T47D (cell line): Measurements from ENCODE around the gene TBC1D4.
"Not testable (repeated sequence)": the region's sequence is repeated elsewhere in the genome, so short reads cannot be mapped to it uniquely, and the experiment has no call there.

Experiments used
- DNase-seq, 2 experiments: peaks; one replicate each; pipeline versions ENCODE4 v3.0.0 to v3.0.0-alpha.2; 2011 to 2012; ENCODE audit warnings: low read depth in 1 of 2, low spot score in 1 of 2
- JUND ChIP-seq: IDR thresholded peaks from 2 replicates; pipeline ENCODE4 v1.6.1; 2012; ENCODE audit warnings: low read depth
- in situ Hi-C: cut with HindIII; loops from 2 replicates; pipeline ENCODE4 v1.10.0; 2016; ENCODE audit warnings: low sequenced_read_pairs, low pct_unique_long_range_greater_than_20kb

TBC1D4 gene

DNA sequence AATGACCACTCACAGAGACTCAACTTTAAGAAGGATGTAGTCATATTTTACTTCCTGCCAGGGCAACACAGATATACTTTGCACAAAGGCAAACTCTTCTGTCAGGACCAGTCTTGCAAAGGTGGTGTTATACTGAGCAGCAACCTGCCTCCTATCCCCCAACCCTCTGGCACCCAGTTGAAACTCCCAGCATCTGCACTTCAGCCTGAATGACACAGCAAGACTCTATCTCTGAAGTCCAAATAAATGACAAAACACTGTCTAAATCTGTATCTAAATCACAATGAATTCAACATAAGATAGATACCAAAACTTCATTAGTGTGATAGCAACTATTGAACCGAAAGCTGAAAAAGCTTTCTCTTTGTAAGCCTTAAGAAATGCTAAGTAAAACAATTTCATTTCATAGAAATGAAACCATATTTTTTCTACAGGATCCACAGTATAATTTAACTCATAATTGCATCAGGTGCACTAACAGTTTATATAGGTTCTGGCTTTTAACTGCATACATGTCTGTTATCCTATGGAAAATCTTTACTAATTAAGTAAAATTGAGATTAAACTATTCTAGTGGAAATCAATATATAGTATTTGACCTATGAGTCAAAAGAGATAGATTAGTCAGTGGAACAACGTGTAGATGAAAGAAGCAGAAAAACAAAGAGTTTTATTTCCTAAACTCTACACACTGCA is 163.7 kb downstream of the TBC1D4 start:
- in situ Hi-C loops: no loop called here
- DNase-seq: no peak
- no peak for TF ChIP-seq JUND

DNA sequence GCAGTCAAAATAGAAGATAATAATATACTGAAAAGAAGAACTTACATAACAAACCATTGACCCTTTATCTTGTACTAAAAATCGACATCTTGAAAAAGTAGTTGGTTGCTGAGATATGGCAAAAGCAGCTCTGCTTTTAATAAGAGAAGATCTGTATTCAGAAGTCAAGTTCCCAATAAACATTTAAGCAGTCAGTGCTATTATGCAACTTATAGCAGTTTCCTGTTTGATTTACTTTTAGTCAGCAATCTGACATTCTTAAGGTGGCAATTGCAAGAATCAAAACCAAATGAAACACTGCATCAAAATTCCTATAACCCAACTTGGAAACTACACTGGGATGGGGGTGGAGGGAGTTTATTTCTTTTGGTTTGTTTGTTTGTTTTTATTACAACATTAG is 165.5 kb downstream of the TBC1D4 start:
- no peak for TF ChIP-seq JUND
- no peak for DNase-seq
- in situ Hi-C loops: no loop called here

DNA sequence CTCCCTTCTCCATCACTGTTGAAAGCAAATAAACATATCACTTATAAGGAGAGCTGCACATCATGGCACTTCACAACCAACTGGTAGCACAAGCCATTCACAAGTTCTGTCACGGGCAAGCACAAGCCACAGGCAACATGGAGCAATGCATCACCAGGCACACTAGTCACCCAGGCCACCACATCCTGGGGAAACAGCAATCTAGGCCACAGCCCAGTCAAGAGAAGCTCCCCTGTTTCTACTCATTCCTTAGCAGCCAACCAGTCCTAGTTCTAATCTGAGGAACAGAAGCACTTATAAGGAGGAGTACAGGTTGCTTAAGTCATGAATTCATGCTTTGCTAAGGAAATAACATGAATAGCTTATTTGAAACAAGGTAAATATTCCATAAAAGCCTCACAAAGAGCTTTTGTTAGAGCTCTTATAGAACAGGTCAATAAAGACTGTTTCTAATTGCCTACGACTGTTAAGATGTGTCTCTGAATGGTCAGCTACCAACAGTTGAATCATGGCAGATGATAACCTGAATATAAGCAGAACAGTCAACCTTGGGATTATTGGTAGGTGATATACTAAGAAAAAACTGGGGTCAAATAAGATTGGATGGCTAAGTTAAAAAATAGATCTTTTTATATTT is 169.0 kb downstream of the TBC1D4 start:
- in situ Hi-C loops: no loop called here
- DNase-seq: no peak
- no peak for TF ChIP-seq JUND

DNA sequence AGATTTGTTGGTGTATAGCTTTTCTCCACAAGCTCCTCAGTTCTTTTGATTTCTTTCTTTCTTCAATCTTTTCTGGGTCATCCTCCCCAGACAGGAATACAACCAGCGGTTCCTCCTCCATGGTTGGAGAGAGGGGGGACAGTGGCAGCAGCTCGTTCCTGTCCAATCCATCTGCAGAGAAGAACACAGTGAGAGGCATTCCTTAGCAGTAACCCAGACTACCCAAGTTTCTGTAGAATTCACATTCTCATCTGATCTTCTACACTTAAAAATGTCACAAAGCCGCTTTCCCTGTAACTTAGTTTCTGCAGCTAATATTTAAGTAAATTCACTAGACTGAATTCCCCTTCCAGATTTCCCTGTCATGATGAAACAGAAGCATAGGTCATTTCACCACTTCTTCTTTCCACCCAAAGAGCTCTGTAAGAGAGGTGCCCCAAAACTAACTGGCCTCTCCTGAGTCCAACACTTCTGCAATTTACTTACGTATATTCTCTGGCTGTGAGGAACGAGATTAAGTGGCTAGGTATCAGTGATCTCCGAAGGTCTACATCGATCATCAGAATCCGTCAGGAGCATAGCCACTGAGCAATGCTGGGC is 171.9 kb downstream of the TBC1D4 start:
- in situ Hi-C loops: no loop called here
- DNase-seq: no peak
- no peak for TF ChIP-seq JUND

DNA sequence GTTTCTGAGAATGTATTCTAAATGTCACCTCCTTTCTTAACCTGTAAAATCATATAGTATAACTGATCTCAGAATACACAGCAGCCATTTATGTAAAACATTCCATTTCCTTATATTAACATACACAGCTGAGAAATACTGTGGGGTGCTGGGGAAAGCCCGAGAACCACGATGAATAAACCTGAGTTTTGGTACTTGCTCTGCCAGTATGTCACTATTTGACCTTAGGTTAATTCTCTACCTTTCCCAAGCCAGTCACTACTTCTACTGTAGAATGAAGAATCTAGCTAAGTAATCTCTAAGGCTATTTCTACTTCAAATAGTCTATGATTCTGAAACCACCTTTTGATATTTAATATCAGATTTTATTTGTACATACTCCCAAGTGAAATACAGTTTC is 173.7 kb downstream of the TBC1D4 start:
- DNase-seq: no peak
- no peak for TF ChIP-seq JUND
- in situ Hi-C loops: no loop called here

DNA sequence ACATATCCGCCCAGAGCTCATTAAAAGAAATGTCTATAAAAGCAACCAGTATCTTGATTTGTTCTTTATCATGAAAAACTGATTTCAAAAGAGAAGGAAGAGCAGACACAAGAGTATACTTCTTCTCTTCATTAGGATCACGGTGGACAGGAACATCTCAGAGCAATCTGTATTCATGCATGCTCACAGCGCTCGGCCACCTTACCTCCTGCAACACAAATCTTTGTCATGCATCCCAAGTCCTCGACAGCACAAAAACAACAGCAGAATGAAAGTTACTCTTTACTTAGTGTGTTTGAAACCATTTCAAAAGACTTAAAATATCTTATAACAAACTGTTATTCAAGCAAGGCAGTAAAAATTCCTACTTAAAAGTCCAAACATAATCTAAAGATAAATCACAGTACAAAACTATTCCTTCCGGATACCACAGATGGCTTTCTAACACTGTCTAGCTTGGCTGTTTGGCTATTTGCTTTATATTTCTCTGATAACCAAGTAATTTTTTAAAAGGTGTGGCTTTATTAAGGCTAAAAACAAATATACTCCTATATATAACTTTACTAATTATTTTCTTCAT is 174.5 kb downstream of the TBC1D4 start:
- peak in 1 of 2 experiments; percentile 4 for DNase-seq
- in situ Hi-C loops: no loop called here
- TF ChIP-seq JUND: 0 out of 2 replicates have a peak, but pooled peaks have one; percentile 35

DNA sequence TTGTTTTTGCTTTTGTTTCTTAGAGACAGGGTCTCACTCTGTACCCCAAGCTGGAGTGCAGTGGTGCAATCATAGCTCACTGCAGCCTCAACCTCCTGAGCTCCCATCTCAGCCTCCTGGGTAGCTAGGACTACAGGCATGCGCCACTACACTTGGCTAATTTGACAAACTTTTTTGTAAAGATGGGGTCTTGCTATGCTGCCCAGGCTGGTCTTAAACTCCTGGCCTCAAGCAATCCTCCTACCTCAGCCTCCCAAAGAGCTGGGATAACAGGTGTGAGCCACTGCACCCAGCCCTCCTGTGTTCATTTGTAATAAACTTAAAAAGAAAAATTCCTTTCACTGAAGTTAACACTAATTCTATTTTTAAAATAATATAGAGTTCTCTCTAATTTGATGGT is 175.0 kb downstream of the TBC1D4 start:
- in situ Hi-C loops, DNase-seq: not testable (repeated sequence)

DNA sequence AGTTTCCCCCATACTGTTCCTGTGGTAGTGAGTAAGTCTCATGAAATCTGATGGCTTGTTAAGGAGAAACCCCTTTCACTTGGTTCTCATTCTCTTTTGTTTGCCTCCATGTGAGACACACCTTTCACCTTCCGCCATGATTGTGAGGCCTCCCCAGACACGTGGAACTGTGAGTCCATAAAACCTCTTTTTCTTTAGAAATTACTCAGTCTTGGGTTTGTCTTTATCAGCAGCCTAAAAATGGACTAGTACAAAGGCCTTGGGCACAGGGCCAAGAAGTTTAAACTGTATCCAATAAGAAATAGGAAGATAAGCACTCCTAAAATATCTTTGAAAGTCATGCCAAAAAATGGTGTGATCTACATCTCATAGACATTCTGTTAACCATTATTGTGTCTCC is 176.9 kb downstream of the TBC1D4 start:
- in situ Hi-C loops: no loop called here
- DNase-seq: no peak
- no peak for TF ChIP-seq JUND

DNA sequence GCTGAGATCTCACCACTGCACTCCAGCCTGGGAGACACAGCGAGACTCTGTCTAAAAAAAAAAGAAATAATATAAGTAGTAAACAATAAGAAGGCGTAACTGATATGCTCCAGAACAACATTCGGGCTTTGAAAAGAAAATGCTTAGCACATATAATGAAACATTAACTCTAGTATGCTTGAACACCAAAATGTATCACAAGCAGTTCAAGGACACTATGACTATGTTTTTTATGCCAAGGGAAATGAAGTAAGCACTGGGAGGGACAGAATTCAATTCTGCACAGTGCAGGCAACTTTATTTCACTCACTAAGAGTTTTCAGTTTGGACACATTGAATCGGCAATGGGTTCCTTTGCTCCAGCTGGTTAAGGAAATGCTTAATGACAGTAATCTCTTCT is 178.7 kb downstream of the TBC1D4 start:
- DNase-seq: no peak
- no peak for TF ChIP-seq JUND
- in situ Hi-C loops: no loop called here

DNA sequence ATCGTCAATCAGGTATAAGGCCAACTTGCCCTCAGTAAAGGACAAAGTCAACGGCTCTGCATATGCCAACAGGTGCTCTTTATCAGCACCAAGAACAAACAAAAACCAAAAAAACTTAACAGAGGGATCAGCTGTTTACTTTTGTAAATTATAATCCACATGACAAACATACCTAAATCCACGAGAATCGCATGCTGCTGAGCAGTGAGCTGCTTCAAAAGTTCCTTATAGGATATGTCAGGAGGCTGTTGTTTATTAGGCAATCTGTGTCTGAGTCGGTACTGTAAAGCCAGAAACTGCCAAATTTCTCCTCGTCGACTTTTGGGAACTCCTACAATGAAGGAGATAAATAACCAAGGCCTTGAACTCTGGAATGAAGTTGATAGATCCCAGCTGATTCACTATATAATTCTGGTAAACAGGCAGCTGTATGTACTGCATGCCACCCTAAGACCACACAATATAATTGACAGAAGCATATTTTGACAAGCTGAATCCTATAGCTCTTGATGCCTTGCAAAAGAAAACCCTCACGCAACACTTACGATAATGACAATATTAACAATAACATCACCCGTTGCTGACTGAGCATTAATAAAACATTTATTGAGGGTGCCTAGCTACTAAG is 179.8 kb downstream of the TBC1D4 start:
- in situ Hi-C loops: no loop called here
- no peak for TF ChIP-seq JUND
- DNase-seq: peak in 1 of 2 experiments; percentile 46

DNA sequence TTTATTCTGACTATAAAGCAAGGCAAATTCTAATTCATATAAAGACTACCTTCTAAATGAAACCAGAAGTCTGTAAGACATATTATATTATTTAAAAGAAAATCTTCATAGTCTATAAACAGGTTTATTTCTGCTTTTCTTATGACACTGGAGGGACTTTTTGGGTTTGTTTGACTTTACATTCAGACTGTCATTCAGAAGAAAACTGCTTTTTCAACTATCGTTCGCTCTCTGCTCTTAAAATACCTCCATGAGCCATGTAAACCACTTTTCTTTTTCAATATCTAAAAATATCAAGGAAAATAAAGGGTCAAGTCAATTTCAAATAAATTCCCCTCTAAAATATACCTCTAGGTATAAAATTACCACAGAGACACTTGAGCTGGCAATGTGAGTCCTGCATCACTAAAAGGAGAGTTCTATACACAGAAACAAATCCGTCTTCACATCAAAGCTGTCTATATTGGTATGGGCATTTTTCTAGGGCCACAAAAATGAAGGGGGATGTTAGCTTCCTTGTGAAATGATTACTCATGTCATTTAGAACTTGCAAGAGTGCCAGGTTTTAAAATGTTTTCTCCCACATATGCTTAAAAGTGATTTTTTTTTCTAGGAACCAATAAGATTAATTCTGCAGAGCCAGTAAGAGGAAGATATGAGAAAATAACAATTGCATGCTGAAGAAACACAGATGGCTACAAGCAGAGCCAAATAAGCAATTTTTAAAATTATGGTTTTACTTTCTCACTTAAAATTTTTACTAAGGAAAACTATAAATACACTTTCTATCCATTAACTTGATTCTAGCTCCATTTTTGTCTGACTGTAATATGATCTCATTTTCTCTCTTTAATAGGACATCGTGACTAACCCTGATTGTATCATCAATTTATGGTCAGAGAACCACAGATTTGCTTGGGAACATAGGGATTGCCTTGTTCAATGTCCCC is 181.8 kb downstream of the TBC1D4 start:
- no peak for DNase-seq
- in situ Hi-C loops: no loop called here
- TF ChIP-seq JUND: no peak

DNA sequence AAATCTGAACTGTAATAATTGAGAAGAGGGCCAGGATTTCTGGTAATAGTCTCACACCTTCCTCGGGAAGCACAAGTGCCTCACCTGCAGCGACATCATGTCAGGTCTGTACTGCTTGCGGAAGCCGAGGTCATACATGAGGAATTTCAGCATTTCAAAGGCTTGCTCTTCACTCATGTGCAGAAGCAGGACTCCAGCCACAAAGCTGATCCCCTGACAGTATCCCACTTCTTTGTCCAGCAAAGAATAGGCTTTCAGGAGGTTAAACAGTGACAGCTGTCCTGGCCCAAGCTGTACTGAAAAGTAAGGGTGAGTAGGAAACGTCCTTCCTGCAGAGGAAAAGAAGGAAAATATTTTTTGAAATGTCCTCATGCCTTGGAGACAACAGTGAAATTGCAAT is 182.7 kb downstream of the TBC1D4 start:
- DNase-seq: peak in 1 of 2 experiments; percentile 9
- TF ChIP-seq JUND: no peak
- in situ Hi-C loops: no loop called here
